ENCODE data around the gene FBXL17. TPM values are rescaled to one million over a fixed set of nuclear protein-coding genes. Genes with fewer than 3 reads are reported as not detected.

FBXL17 gene
- polyA plus RNA-seq, 1 of the 3 experiments (the other 2 are of a cell fraction): 4.4 TPM

- TF ChIP-seq, protein P1, sequence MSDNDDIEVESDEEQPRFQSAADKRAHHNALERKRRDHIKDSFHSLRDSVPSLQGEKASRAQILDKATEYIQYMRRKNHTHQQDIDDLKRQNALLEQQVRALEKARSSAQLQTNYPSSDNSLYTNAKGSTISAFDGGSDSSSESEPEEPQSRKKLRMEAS (IDR thresholded peaks at IDR 0.05; ENCODE audit: low read depth): no peak
- TF ChIP-seq REST (IDR thresholded peaks at IDR 0.05; ENCODE audit: low read depth, low read length) (no peak), SIN3A (IDR thresholded peaks at IDR 0.05; ENCODE audit: borderline replicate concordance, low read depth, low read length) (no peak), RCOR1 (IDR thresholded peaks at IDR 0.05; ENCODE audit: low read length) (no peak), RXRA (IDR thresholded peaks at IDR 0.05; ENCODE audit: borderline replicate concordance, low read depth) (no peak), USF1 (IDR thresholded peaks at IDR 0.05; ENCODE audit: borderline replicate concordance, low read depth) (no peak), EZH2phosphoT487 (IDR thresholded peaks at IDR 0.05; ENCODE audit: borderline replicate concordance, low read depth) (no peak), NRF1 (IDR thresholded peaks at IDR 0.05; ENCODE audit: low read depth, low read length) (no peak), JUND (IDR thresholded peaks at IDR 0.05) (no peak), SMC3 (IDR thresholded peaks at IDR 0.05; ENCODE audit: low read depth, low read length) (no peak), TCF12 (IDR thresholded peaks at IDR 0.05) (no peak), RFX5 (IDR thresholded peaks at IDR 0.05; ENCODE audit: low read length) (no peak), POLR2AphosphoS5 (IDR thresholded peaks at IDR 0.05; ENCODE audit: low read depth, low read length) (no peak), MXI1 (IDR thresholded peaks at IDR 0.05; ENCODE audit: low read depth, low read length) (no peak), FOXJ3 (CRISPR knock-in tag; IDR thresholded peaks at IDR 0.05) (no peak), CTCF (IDR thresholded peaks at IDR 0.05) (no peak), TAF1 (IDR thresholded peaks at IDR 0.05; ENCODE audit: borderline replicate concordance, low read depth, low read length) (no peak)
- TF ChIP-seq, protein P2, sequence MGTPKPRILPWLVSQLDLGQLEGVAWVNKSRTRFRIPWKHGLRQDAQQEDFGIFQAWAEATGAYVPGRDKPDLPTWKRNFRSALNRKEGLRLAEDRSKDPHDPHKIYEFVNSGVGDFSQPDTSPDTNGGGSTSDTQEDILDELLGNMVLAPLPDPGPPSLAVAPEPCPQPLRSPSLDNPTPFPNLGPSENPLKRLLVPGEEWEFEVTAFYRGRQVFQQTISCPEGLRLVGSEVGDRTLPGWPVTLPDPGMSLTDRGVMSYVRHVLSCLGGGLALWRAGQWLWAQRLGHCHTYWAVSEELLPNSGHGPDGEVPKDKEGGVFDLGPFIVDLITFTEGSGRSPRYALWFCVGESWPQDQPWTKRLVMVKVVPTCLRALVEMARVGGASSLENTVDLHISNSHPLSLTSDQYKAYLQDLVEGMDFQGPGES (IDR thresholded peaks at IDR 0.05; ENCODE audit: low read depth, low read length): no peak
- TF ChIP-seq, protein P3, sequence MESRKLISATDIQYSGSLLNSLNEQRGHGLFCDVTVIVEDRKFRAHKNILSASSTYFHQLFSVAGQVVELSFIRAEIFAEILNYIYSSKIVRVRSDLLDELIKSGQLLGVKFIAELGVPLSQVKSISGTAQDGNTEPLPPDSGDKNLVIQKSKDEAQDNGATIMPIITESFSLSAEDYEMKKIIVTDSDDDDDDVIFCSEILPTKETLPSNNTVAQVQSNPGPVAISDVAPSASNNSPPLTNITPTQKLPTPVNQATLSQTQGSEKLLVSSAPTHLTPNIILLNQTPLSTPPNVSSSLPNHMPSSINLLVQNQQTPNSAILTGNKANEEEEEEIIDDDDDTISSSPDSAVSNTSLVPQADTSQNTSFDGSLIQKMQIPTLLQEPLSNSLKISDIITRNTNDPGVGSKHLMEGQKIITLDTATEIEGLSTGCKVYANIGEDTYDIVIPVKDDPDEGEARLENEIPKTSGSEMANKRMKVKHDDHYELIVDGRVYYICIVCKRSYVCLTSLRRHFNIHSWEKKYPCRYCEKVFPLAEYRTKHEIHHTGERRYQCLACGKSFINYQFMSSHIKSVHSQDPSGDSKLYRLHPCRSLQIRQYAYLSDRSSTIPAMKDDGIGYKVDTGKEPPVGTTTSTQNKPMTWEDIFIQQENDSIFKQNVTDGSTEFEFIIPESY (IDR thresholded peaks at IDR 0.05; ENCODE audit: borderline replicate concordance, low read depth): no peak
- TF ChIP-seq, protein P4, sequence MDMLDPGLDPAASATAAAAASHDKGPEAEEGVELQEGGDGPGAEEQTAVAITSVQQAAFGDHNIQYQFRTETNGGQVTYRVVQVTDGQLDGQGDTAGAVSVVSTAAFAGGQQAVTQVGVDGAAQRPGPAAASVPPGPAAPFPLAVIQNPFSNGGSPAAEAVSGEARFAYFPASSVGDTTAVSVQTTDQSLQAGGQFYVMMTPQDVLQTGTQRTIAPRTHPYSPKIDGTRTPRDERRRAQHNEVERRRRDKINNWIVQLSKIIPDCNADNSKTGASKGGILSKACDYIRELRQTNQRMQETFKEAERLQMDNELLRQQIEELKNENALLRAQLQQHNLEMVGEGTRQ (IDR thresholded peaks at IDR 0.05; ENCODE audit: borderline replicate concordance, low read depth, low read length): no peak
- no peak for DNase-seq
- CTCF ChIA-PET: interaction anchor here (0.6 kb wide), 1 partner anchor 50 kb away, joined by 3 read pairs; no protein-coding TSS in a partner anchor
- H3K9me3 ChIP-seq: no peaks in the 10 kb centered on the region
- no peaks in the 10 kb centered on the region for H4K20me1 ChIP-seq (ENCODE audit: insufficient read depth)
- H3K9ac ChIP-seq: no peak overlapping the region
- POLR2A ChIA-PET: no interaction called here
- H3K4me1 ChIP-seq (ENCODE audit: control insufficient read depth in 1 of 2, insufficient read depth in 2 of 2, low read depth in 1 of 2, low read length in 1 of 2): no peaks in the 10 kb centered on the region
- no peaks in the 10 kb centered on the region for H3K9me2 ChIP-seq
- no peak overlapping the region for H3K4me2 ChIP-seq
- peaks cover 4% of the 10 kb centered on the region; the same call in 1 of the 2 replicates for H3K79me2 ChIP-seq (ENCODE audit: insufficient read depth)
- peaks cover 0 to 4% of the 10 kb centered on the region in 2 experiments for H3K36me3 ChIP-seq (replicated peaks in 1 of 2; ENCODE audit: control insufficient read depth in 1 of 2, insufficient read depth in 2 of 2, low read length in 1 of 2)
- no peak overlapping the region for H3K4me3 ChIP-seq (ENCODE audit: low read depth in 2 of 2, low read length in 1 of 2)
- H3F3A ChIP-seq (replicated peaks; ENCODE audit: insufficient read depth): no peaks in the 10 kb centered on the region
- H3K27me3 ChIP-seq (ENCODE audit: insufficient read depth): no peaks in the 10 kb centered on the region
- no peak overlapping the region for H2AFZ ChIP-seq (ENCODE audit: low read depth)
- no peak overlapping the region for H3K27ac ChIP-seq (ENCODE audit: low read depth in 2 of 2, low read length in 1 of 2)
These were observed 100.8 kb downstream of the FBXL17 start for GRCh38 chr5:108280960-108281569.

Measured in SK-N-SH (cell line).